Peyer's patch (tissue), 4 donors: Measurements from ENCODE around the gene TNFAIP8L1.

Source experiments
- CTCF ChIP-seq, 6 experiments: fragments of 450-650 bp in 4 of 6; fragments of 200-600 bp in 2 of 6; sonication (generic) in 1 of 6; IDR thresholded peaks; one replicate each; pipeline ENCODE4 v1.5.1; 2017 to 2019; ENCODE audit warnings: antibody characterized with exemption in 6 of 6, mild to moderate bottlenecking in 3 of 6, moderate library complexity in 1 of 6
- POLR2A ChIP-seq, 2 donors: fragments of 450-650 bp; IDR thresholded peaks; one replicate each; pipeline ENCODE4 v1.5.1; 2017; ENCODE audit warnings: antibody characterized with exemption in 2 of 2, mild to moderate bottlenecking in 2 of 2, moderate library complexity in 2 of 2

GRCh38 chr19:4662020-4662695 is 22.8 kb downstream of the TNFAIP8L1 start:
- TF ChIP-seq POLR2A (IDR thresholded peaks at IDR 0.05) (no peak), CTCF (IDR thresholded peaks at IDR 0.05) (no peak)
